ENCODE measurements around the gene RPL39.
A peak's percentile ranks its signal among the peaks of the same experiment; 100 is the strongest.
"Not testable (repeated sequence)": the region's sequence is repeated elsewhere in the genome, so short reads cannot be mapped to it uniquely, and the experiment has no call there.

The RPL39 gene

DNA sequence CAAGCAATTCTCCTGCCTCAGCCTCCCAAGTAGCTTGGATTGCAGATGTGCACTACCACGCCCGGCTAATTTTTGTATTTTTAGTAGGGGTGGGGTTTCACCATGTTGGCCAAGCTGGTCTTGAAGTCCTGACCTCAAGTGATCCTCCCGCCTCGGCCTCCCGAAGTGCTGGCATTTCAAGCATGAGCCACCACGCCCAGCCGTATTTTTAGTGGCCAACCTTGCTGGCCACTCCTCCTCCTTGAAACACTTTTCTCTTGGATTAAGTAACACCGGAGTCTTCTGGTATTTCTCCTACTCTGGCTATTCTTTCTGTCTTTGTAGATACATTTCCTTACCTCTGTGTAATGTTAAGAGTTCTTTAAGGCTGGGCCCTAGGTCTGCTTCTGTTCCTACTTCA lies 11.1 kb upstream of the RPL39 start:
- no peaks in the 10 kb centered on the region for H3K4me1 ChIP-seq (ENCODE audit: control insufficient read depth, insufficient read depth, low read length)
- H3K27ac ChIP-seq (ENCODE audit: low read length): no peak overlapping the region
- H3K27me3 ChIP-seq (ENCODE audit: control insufficient read depth in 1 of 2, insufficient read depth in 2 of 2, low read length in 2 of 2): no peaks in the 10 kb centered on the region
- no peak overlapping the region for H3K4me3 ChIP-seq (ENCODE audit: low read length in 2 of 2)
- H3K9me3 ChIP-seq (ENCODE audit: control insufficient read depth in 2 of 2, low read length in 2 of 2): no peaks in the 10 kb centered on the region
- no peaks in the 10 kb centered on the region for H3K36me3 ChIP-seq (ENCODE audit: control insufficient read depth in 2 of 2, insufficient read depth in 2 of 2, low read length in 2 of 2)
- H3K9ac ChIP-seq (ENCODE audit: low read length in 2 of 2): no peak overlapping the region

- no peaks in the 10 kb centered on the region for H3K4me1 ChIP-seq (ENCODE audit: control insufficient read depth, insufficient read depth, low read length)
- no peaks in the 10 kb centered on the region for H3K27me3 ChIP-seq (ENCODE audit: control insufficient read depth in 1 of 2, insufficient read depth in 2 of 2, low read length in 2 of 2)
- no peaks in the 10 kb centered on the region for H3K36me3 ChIP-seq (ENCODE audit: control insufficient read depth in 2 of 2, insufficient read depth in 2 of 2, low read length in 2 of 2)
- H3K4me3 ChIP-seq (ENCODE audit: low read length in 2 of 2): no peak overlapping the region
- H3K27ac ChIP-seq (ENCODE audit: low read length): no peak overlapping the region
- H3K9me3 ChIP-seq (ENCODE audit: control insufficient read depth in 2 of 2, low read length in 2 of 2): no peaks in the 10 kb centered on the region
- H3K9ac ChIP-seq (ENCODE audit: low read length in 2 of 2): no peak overlapping the region
Observed at GRCh38 chrX:119801253-119802221, 10.1 kb upstream of the RPL39 start.

GRCh38 chrX:119790977-119791436 lies 423 bp downstream of the RPL39 start:
- H3K36me3 ChIP-seq (ENCODE audit: control insufficient read depth in 2 of 2, insufficient read depth in 2 of 2, low read length in 2 of 2): peaks cover 0 to 4% of the 10 kb centered on the region in 2 donors
- no peaks in the 10 kb centered on the region for H3K27me3 ChIP-seq (ENCODE audit: control insufficient read depth in 1 of 2, insufficient read depth in 2 of 2, low read length in 2 of 2)
- peak overlapping the region; percentile 86 for H3K27ac ChIP-seq (ENCODE audit: low read length)
- H3K4me1 ChIP-seq (ENCODE audit: control insufficient read depth, insufficient read depth, low read length): peaks cover 12% of the 10 kb centered on the region
- H3K9me3 ChIP-seq (ENCODE audit: control insufficient read depth in 2 of 2, low read length in 2 of 2): no peaks in the 10 kb centered on the region
- H3K9ac ChIP-seq (ENCODE audit: low read length in 2 of 2): peak overlapping the region; percentile 84 to 93
- peak overlapping the region; percentile 79 to 90 for H3K4me3 ChIP-seq (ENCODE audit: low read length in 2 of 2)

GRCh38 chrX:119784747-119785446 lies 6.5 kb downstream of the RPL39 start:
- Histone ChIP-seq H3K27me3 (ENCODE audit: control insufficient read depth in 1 of 2, insufficient read depth in 2 of 2, low read length in 2 of 2) (no peaks in the 10 kb centered on the region), H3K9ac (ENCODE audit: low read length in 2 of 2) (no peak overlapping the region), H3K4me1 (ENCODE audit: control insufficient read depth, insufficient read depth, low read length) (peaks cover 6% of the 10 kb centered on the region), H3K36me3 (ENCODE audit: control insufficient read depth in 2 of 2, insufficient read depth in 2 of 2, low read length in 2 of 2) (peaks cover 6 to 8% of the 10 kb centered on the region in 2 donors), H3K9me3 (ENCODE audit: control insufficient read depth in 2 of 2, low read length in 2 of 2) (no peaks in the 10 kb centered on the region), H3K4me3 (ENCODE audit: low read length in 2 of 2) (no peak overlapping the region), H3K27ac (ENCODE audit: low read length) (no peak overlapping the region)

DNA sequence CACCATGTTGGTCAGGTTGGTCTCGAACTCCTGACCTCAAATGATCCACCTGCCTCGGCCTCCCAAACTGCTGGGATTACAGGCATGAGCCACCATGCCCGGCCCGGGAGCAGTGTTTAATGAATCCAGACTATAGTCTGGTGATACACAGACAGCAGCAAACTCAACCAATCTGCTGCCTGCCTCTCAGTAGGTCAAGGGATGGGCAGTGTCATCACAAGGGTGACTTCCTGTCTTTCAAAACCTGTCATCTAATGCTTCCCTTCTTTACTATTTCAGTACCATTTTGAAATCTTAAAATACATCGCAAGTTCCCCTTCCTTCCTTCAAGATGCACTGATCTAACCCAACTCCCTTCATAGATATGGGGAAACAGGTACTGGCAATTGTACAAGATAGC lies 8.4 kb downstream of the RPL39 start:
- Histone ChIP-seq H3K4me1 (ENCODE audit: control insufficient read depth, insufficient read depth, low read length) (peaks cover 4% of the 10 kb centered on the region), H3K27ac (ENCODE audit: low read length) (no peak overlapping the region), H3K9me3 (ENCODE audit: control insufficient read depth in 2 of 2, low read length in 2 of 2) (no peaks in the 10 kb centered on the region), H3K9ac (ENCODE audit: low read length in 2 of 2) (no peak overlapping the region), H3K4me3 (ENCODE audit: low read length in 2 of 2) (no peak overlapping the region), H3K36me3 (ENCODE audit: control insufficient read depth in 2 of 2, insufficient read depth in 2 of 2, low read length in 2 of 2) (peaks cover 5 to 6% of the 10 kb centered on the region in 2 donors), H3K27me3 (ENCODE audit: control insufficient read depth in 1 of 2, insufficient read depth in 2 of 2, low read length in 2 of 2) (no peaks in the 10 kb centered on the region)

DNA sequence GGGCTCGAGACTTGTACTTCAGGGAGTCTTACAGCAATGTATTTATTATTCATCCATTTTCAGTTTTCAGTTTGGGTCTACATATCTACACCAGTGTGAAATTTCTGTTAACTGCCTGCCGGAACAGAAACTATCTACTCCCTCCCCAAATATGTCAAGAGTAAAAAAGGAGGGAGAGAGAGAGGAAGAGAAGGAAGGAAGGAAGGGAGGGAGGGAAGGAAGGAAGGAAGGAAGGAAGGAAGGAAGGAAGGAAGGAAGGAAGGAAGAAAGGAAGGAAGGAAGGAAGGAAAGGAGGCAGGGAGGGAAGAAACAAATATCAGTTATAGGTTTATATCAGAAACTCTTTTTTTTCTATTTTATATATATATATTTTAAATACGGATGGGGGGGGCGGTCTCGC lies 12.6 kb downstream of the RPL39 start:
- Histone ChIP-seq H3K27me3 (ENCODE audit: control insufficient read depth in 1 of 2, insufficient read depth in 2 of 2, low read length in 2 of 2) (peaks cover 0 to 3% of the 10 kb centered on the region in 2 donors), H3K9me3 (ENCODE audit: control insufficient read depth in 2 of 2, low read length in 2 of 2) (no peaks in the 10 kb centered on the region), H3K36me3 (ENCODE audit: control insufficient read depth in 2 of 2, insufficient read depth in 2 of 2, low read length in 2 of 2) (peaks cover 0 to 2% of the 10 kb centered on the region in 2 donors), H3K4me1 (ENCODE audit: control insufficient read depth, insufficient read depth, low read length) (no peaks in the 10 kb centered on the region), H3K4me3 (ENCODE audit: low read length in 2 of 2) (no peak overlapping the region), H3K27ac (ENCODE audit: low read length) (no peak overlapping the region), H3K9ac (ENCODE audit: low read length in 2 of 2) (no peak overlapping the region)

GRCh38 chrX:119775517-119776238 lies 15.8 kb downstream of the RPL39 start:
- Histone ChIP-seq H3K9ac (ENCODE audit: low read length in 2 of 2) (no peak overlapping the region), H3K27me3 (ENCODE audit: control insufficient read depth in 1 of 2, insufficient read depth in 2 of 2, low read length in 2 of 2) (peaks cover 0 to 3% of the 10 kb centered on the region in 2 donors), H3K4me1 (ENCODE audit: control insufficient read depth, insufficient read depth, low read length) (no peaks in the 10 kb centered on the region), H3K4me3 (ENCODE audit: low read length in 2 of 2) (no peak overlapping the region), H3K27ac (ENCODE audit: low read length) (no peak overlapping the region), H3K9me3 (ENCODE audit: control insufficient read depth in 2 of 2, low read length in 2 of 2) (no peaks in the 10 kb centered on the region), H3K36me3 (ENCODE audit: control insufficient read depth in 2 of 2, insufficient read depth in 2 of 2, low read length in 2 of 2) (no peaks in the 10 kb centered on the region)

GRCh38 chrX:119769388-119769787 lies 22.0 kb downstream of the RPL39 start:
- not testable (repeated sequence) for H3K9me3 ChIP-seq (ENCODE audit: control insufficient read depth in 2 of 2, low read length in 2 of 2); H3K4me1 ChIP-seq (ENCODE audit: control insufficient read depth, insufficient read depth, low read length); H3K36me3 ChIP-seq (ENCODE audit: control insufficient read depth in 2 of 2, insufficient read depth in 2 of 2, low read length in 2 of 2); H3K9ac ChIP-seq (ENCODE audit: low read length in 2 of 2); H3K27ac ChIP-seq (ENCODE audit: low read length); H3K27me3 ChIP-seq (ENCODE audit: control insufficient read depth in 1 of 2, insufficient read depth in 2 of 2, low read length in 2 of 2); H3K4me3 ChIP-seq (ENCODE audit: low read length in 2 of 2)

DNA sequence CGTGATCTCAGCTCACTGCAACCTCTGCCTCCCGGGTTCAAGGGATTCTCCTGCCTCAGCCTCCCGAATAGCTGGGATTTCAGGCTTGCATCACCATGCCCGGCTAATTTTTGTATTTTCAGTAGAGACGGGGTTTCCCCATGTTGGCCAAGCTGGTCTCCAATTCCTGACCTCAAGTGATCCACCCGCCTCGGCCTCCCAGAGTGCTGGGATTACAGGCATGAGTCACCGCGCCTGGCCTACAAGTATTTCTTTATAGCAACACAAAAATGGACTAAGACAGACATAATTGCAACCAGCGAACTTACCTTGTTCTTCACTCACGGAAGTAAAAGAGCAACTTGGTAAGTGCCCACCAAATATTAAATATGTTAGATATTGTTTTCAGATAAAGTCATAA lies 23.0 kb downstream of the RPL39 start:
- H3K36me3 ChIP-seq (ENCODE audit: control insufficient read depth in 2 of 2, insufficient read depth in 2 of 2, low read length in 2 of 2); H3K4me3 ChIP-seq (ENCODE audit: low read length in 2 of 2); H3K9ac ChIP-seq (ENCODE audit: low read length in 2 of 2); H3K9me3 ChIP-seq (ENCODE audit: control insufficient read depth in 2 of 2, low read length in 2 of 2); H3K27me3 ChIP-seq (ENCODE audit: control insufficient read depth in 1 of 2, insufficient read depth in 2 of 2, low read length in 2 of 2); H3K4me1 ChIP-seq (ENCODE audit: control insufficient read depth, insufficient read depth, low read length); H3K27ac ChIP-seq (ENCODE audit: low read length): not testable (repeated sequence)

- Histone ChIP-seq H3K4me1 (ENCODE audit: control insufficient read depth, insufficient read depth, low read length) (peaks cover 2% of the 10 kb centered on the region), H3K4me3 (ENCODE audit: low read length in 2 of 2) (no peak overlapping the region), H3K9ac (ENCODE audit: low read length in 2 of 2) (no peak overlapping the region), H3K27ac (ENCODE audit: low read length) (no peak overlapping the region), H3K27me3 (ENCODE audit: control insufficient read depth in 1 of 2, insufficient read depth in 2 of 2, low read length in 2 of 2) (peaks cover 12 to 14% of the 10 kb centered on the region in 2 donors), H3K36me3 (ENCODE audit: control insufficient read depth in 2 of 2, insufficient read depth in 2 of 2, low read length in 2 of 2) (no peaks in the 10 kb centered on the region), H3K9me3 (ENCODE audit: control insufficient read depth in 2 of 2, low read length in 2 of 2) (no peaks in the 10 kb centered on the region)
Observed at GRCh38 chrX:119763836-119764387, 27.5 kb downstream of the RPL39 start.

Data from stomach smooth muscle (tissue), 2 donors.